ENCODE measurements around the gene TMEM131L. TPM values are rescaled to one million over a fixed set of nuclear protein-coding genes. Genes with fewer than 3 reads are reported as not detected.

The TMEM131L gene
- polyA plus RNA-seq, 1 donor (not counting 4 experiments of a cell fraction or from before 2014, with no cell fraction given) = 10.3 TPM

DNA sequence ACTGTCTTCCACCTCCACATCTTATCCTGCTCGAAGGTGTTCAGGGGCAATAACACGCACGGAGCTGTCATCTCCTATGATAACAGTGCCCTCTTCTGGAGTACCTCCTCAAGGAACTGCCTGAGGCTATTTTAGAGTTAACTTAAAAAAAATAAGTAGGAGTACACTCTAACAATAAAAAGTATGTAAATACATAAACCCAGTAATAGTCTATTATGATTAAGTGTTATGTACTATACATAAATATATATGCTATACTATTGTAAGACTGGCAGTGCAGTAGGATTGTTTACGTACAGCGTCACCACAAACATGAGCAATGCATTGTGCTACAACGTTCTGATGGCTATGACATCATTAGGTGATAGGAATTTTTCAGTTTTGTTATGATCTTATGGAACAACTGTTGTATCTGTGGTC is 183.4 kb downstream of the TMEM131L start:
- FAIRE-seq (no peak), DNase-seq (ENCODE audit: low read depth, low spot score) (no peak)
- no peak overlapping the region for H3K9ac ChIP-seq (ENCODE audit: control insufficient read depth, extremely low read depth, insufficient read depth, low read length)
- no peaks in the 10 kb centered on the region for H3K36me3 ChIP-seq (ENCODE audit: control insufficient read depth in 2 of 2, extremely low read depth in 1 of 2, insufficient read depth in 2 of 2, low read length in 2 of 2)
- H3K9me3 ChIP-seq (ENCODE audit: control insufficient read depth, low read depth, low read length) = peaks cover 2% of the 10 kb centered on the region
- no peak overlapping the region for H3K4me3 ChIP-seq (ENCODE audit: control insufficient read depth in 2 of 3, extremely low read depth in 1 of 3, insufficient read depth in 2 of 3, low read depth in 1 of 3, low read length in 3 of 3)
- no peaks in the 10 kb centered on the region for H3K79me2 ChIP-seq (ENCODE audit: control insufficient read depth, insufficient read depth, low read length)
- dilution Hi-C loops (cut with MboI; ENCODE audit: extremely low pct_ligation_motif_present, low sequenced_read_pairs) = no loop called here
- no peak overlapping the region for H3K27ac ChIP-seq (ENCODE audit: control insufficient read depth, insufficient read depth, low read length)
- no peaks in the 10 kb centered on the region for H3K9me1 ChIP-seq (ENCODE audit: control insufficient read depth, extremely low read depth, insufficient read depth, low read length)
- peaks cover 10% of the 10 kb centered on the region for H3K4me1 ChIP-seq (ENCODE audit: control insufficient read depth, extremely low read depth, insufficient read depth, low read length)
- no peak overlapping the region for H3K4me2 ChIP-seq (ENCODE audit: control insufficient read depth, extremely low read depth, insufficient read depth, low read depth, low read length)
- TF ChIP-seq, protein P1, sequence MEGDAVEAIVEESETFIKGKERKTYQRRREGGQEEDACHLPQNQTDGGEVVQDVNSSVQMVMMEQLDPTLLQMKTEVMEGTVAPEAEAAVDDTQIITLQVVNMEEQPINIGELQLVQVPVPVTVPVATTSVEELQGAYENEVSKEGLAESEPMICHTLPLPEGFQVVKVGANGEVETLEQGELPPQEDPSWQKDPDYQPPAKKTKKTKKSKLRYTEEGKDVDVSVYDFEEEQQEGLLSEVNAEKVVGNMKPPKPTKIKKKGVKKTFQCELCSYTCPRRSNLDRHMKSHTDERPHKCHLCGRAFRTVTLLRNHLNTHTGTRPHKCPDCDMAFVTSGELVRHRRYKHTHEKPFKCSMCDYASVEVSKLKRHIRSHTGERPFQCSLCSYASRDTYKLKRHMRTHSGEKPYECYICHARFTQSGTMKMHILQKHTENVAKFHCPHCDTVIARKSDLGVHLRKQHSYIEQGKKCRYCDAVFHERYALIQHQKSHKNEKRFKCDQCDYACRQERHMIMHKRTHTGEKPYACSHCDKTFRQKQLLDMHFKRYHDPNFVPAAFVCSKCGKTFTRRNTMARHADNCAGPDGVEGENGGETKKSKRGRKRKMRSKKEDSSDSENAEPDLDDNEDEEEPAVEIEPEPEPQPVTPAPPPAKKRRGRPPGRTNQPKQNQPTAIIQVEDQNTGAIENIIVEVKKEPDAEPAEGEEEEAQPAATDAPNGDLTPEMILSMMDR (optimal IDR thresholded peaks at IDR 0.05 in 1 of 3, IDR thresholded peaks at IDR 0.05 in 1 of 3, conservative IDR thresholded peaks at IDR 0.05 in 1 of 3; ENCODE audit: extremely low read depth in 1 of 3, insufficient read depth in 2 of 3, low read length in 3 of 3) = peak; percentile 20 to 30 (median 23)
- TF ChIP-seq EZH2 (IDR thresholded peaks at IDR 0.05; ENCODE audit: low read length) = no peak
- H2AFZ ChIP-seq (ENCODE audit: control insufficient read depth, low read length) = no peak overlapping the region
- H3K27me3 ChIP-seq (ENCODE audit: control insufficient read depth, extremely low read depth, insufficient read depth, low read length) = no peaks in the 10 kb centered on the region
- no peaks in the 10 kb centered on the region for H4K20me1 ChIP-seq (ENCODE audit: control insufficient read depth, extremely low read depth, insufficient read depth, low read length)

DNA sequence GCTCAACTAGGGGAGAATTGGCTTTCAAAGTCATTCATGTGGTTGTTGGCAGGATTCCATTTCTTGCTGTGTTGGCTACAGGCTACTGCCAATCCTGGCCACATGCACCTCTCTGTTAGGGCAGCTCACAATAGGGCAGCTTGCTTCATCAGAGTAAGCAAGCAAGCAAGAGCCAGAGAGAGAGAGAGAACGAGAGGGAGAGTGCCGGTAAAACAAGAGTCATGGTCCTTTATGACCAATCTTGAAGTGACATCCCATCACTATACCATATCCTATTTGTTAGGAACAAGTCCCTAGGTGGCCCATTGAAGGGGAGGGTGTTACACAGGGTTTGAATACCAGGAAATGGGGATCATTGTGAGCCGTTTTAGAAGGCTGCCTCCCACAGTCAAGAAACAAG is 185.0 kb downstream of the TMEM131L start:
- H3K9me1 ChIP-seq (ENCODE audit: control insufficient read depth, extremely low read depth, insufficient read depth, low read length) = no peaks in the 10 kb centered on the region
- FAIRE-seq = no peak
- H3K4me2 ChIP-seq (ENCODE audit: control insufficient read depth, extremely low read depth, insufficient read depth, low read depth, low read length) = peak overlapping the region; percentile 52
- TF ChIP-seq, protein P1 (optimal IDR thresholded peaks at IDR 0.05 in 1 of 3, IDR thresholded peaks at IDR 0.05 in 1 of 3, conservative IDR thresholded peaks at IDR 0.05 in 1 of 3; ENCODE audit: extremely low read depth in 1 of 3, insufficient read depth in 2 of 3, low read length in 3 of 3) = no peak
- no peak for TF ChIP-seq EZH2 (IDR thresholded peaks at IDR 0.05; ENCODE audit: low read length)
- H2AFZ ChIP-seq (ENCODE audit: control insufficient read depth, low read length) = no peak overlapping the region
- H3K79me2 ChIP-seq (ENCODE audit: control insufficient read depth, insufficient read depth, low read length) = no peaks in the 10 kb centered on the region
- H3K9ac ChIP-seq (ENCODE audit: control insufficient read depth, extremely low read depth, insufficient read depth, low read length) = no peak overlapping the region
- no peak for DNase-seq (ENCODE audit: low read depth, low spot score)
- no peaks in the 10 kb centered on the region for H3K27me3 ChIP-seq (ENCODE audit: control insufficient read depth, extremely low read depth, insufficient read depth, low read length)
- H3K36me3 ChIP-seq (ENCODE audit: control insufficient read depth in 2 of 2, extremely low read depth in 1 of 2, insufficient read depth in 2 of 2, low read length in 2 of 2) = no peaks in the 10 kb centered on the region
- dilution Hi-C loops (cut with MboI; ENCODE audit: extremely low pct_ligation_motif_present, low sequenced_read_pairs) = no loop called here
- peak overlapping the region; percentile 46 for H3K27ac ChIP-seq (ENCODE audit: control insufficient read depth, insufficient read depth, low read length)
- H3K4me3 ChIP-seq (ENCODE audit: control insufficient read depth in 2 of 3, extremely low read depth in 1 of 3, insufficient read depth in 2 of 3, low read depth in 1 of 3, low read length in 3 of 3) = no peak overlapping the region
- no peaks in the 10 kb centered on the region for H3K9me3 ChIP-seq (ENCODE audit: control insufficient read depth, low read depth, low read length)
- no peaks in the 10 kb centered on the region for H4K20me1 ChIP-seq (ENCODE audit: control insufficient read depth, extremely low read depth, insufficient read depth, low read length)
- H3K4me1 ChIP-seq (ENCODE audit: control insufficient read depth, extremely low read depth, insufficient read depth, low read length) = peaks cover 10% of the 10 kb centered on the region

Measured in keratinocyte (primary cell).